GM23248 (cell line): ENCODE results near the gene WASL.

Source experiments
- EZH2 ChIP-seq: fragments of 200-600 bp; sonication (generic); IDR thresholded peaks from 2 replicates; pipeline ENCODE4 v1.6.1; 2018; ENCODE audit warnings: antibody characterized with exemption, mild to moderate bottlenecking; ENCODE audit not compliant: insufficient read depth, poor library complexity, severe bottlenecking
- EZH2phosphoT487 ChIP-seq: fragments of 200-600 bp; sonication (generic); IDR thresholded peaks from 2 replicates; pipeline ENCODE4 v1.6.1; 2018; ENCODE audit warnings: antibody characterized with exemption, moderate library complexity, mild to moderate bottlenecking, low read depth; ENCODE audit not compliant: insufficient read depth

- TF ChIP-seq EZH2 (no peak), EZH2phosphoT487 (no peak)
Measured at GRCh38 chr7:123662755-123663154, 86.0 kb downstream of the WASL start.
